ENCODE measurements around the gene DGLUCY. TPM values are rescaled to one million over a fixed set of nuclear protein-coding genes. Genes with fewer than 3 reads are reported as not detected.

Gene DGLUCY
- total RNA-seq, 1 experiment from 2014 or later: 67.0 TPM

DNA sequence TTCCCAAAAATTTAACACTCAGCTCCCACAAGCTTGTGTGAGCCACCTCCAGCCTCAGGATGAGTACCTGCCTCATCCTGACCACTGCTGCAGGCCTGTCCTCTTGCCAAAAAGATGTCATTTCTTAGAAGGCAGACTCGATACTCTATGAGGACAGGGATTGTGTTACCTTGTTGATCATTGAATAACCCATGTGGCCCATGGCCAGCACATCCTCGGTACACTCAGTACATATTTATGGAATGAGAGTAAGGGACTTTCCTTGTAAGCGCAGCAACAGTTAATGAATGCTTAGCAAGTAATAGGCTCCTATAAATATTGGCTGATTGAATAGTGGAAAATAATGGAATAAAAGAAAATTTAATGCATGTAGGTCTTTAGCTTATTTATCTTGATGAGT, 15.3 kb upstream of the DGLUCY start:
- RAD21 ChIA-PET (ENCODE audit: low non-redundant PET in 1 of 2, low total read pairs in 2 of 2, uncharacterized antibody in 2 of 2, unreplicated experiment in 2 of 2): no interaction called here
- peaks cover 0 to 7% of the 10 kb centered on the region in 2 experiments; a peak in 2 of 4 replicates for H3K4me1 ChIP-seq (ENCODE audit: control insufficient read depth in 1 of 2, insufficient read depth in 2 of 2, low read length in 2 of 2)
- H3K27me3 ChIP-seq (ENCODE audit: insufficient read depth, low read length): no peaks in the 10 kb centered on the region
- no peaks in the 10 kb centered on the region for H3K79me2 ChIP-seq (ENCODE audit: insufficient read depth, low read length)
- H4K20me1 ChIP-seq (ENCODE audit: insufficient read depth): no peaks in the 10 kb centered on the region
- no peak overlapping the region for H3K27ac ChIP-seq (ENCODE audit: low read depth, low read length)
- no peak overlapping the region for H3K9ac ChIP-seq (ENCODE audit: low read length)
- no peak for ATAC-seq
- POLR2A ChIA-PET: interaction anchor here (1.2 kb wide), 1 partner anchor 38 kb away, joined by 3 read pairs; the partner anchor contains the start of gene RPS6KA5
- BruUV-seq (replicated peaks): no TSS peak
- CTCF ChIA-PET: no interaction called here
- no peak overlapping the region for H3K4me2 ChIP-seq (ENCODE audit: low read length)
- TF ChIP-seq EZH2phosphoT487 (IDR thresholded peaks at IDR 0.05; ENCODE audit: borderline replicate concordance) (no peak), ZNF274 (IDR thresholded peaks at IDR 0.05; ENCODE audit: low read depth, low read length) (no peak), FOSL1 (IDR thresholded peaks at IDR 0.05; ENCODE audit: low read depth) (no peak), POLR2AphosphoS5 (IDR thresholded peaks at IDR 0.05; ENCODE audit: low read depth, low read length) (no peak), RAD21 (IDR thresholded peaks at IDR 0.05; ENCODE audit: low read depth) (no peak), CBX3 (IDR thresholded peaks at IDR 0.05; ENCODE audit: low read depth) (no peak), ZFX (IDR thresholded peaks at IDR 0.05) (no peak), YY1 (IDR thresholded peaks at IDR 0.05; ENCODE audit: extremely low read depth, insufficient replicate concordance, low read depth, low read length) (no peak), SRF (IDR thresholded peaks at IDR 0.05; ENCODE audit: low read depth) (no peak), ELF1 (IDR thresholded peaks at IDR 0.05; ENCODE audit: borderline replicate concordance, low read depth) (no peak), CTCF (IDR thresholded peaks at IDR 0.05 in 2 of 3, conservative IDR thresholded peaks at IDR 0.05 in 1 of 3; ENCODE audit: borderline replicate concordance in 1 of 3, insufficient read depth in 1 of 3, low read depth in 2 of 3, low read length in 2 of 3) (no peak)
- TF ChIP-seq, protein P1, sequence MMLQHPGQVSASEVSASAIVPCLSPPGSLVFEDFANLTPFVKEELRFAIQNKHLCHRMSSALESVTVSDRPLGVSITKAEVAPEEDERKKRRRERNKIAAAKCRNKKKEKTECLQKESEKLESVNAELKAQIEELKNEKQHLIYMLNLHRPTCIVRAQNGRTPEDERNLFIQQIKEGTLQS (IDR thresholded peaks at IDR 0.05): no peak
- TF ChIP-seq, protein P2, sequence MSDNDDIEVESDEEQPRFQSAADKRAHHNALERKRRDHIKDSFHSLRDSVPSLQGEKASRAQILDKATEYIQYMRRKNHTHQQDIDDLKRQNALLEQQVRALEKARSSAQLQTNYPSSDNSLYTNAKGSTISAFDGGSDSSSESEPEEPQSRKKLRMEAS (IDR thresholded peaks at IDR 0.05): no peak
- no peaks in the 10 kb centered on the region for H3K9me3 ChIP-seq (ENCODE audit: control insufficient read depth in 1 of 2, insufficient read depth in 1 of 2, low read depth in 1 of 2, low read length in 2 of 2)
- DNase-seq (ENCODE audit: low read depth, low spot score): no peak
- no peaks in the 10 kb centered on the region for H3K36me3 ChIP-seq (ENCODE audit: control insufficient read depth in 1 of 2, insufficient read depth in 2 of 2, low read length in 2 of 2)
- H3K4me3 ChIP-seq (replicated peaks in 1 of 2; ENCODE audit: low read depth in 1 of 2, low read length in 2 of 2): no peak overlapping the region
- H2AFZ ChIP-seq (ENCODE audit: low read depth, low read length, poor library complexity, severe bottlenecking): no peak overlapping the region
- no peaks in the 10 kb centered on the region for H3K9me2 ChIP-seq (ENCODE audit: insufficient read depth)
- intact Hi-C loops (cut with micrococcal nuclease): no loop called here
